H9 (cell line): Measurements from ENCODE around the gene SPATS2. TPM values are rescaled to one million over a fixed set of nuclear protein-coding genes. Genes with fewer than 3 reads are reported as not detected.

Experiments used
- DNase-seq: peaks from one replicate; pipeline ENCODE4 v3.0.0-alpha.2; 2017
- H2AFZ ChIP-seq: one replicate; pipeline ENCODE4 v1.6.1; 2013; ENCODE audit warnings: mild to moderate bottlenecking, low read length, control low read depth, moderate library complexity
- H2AK5ac ChIP-seq: 2 replicates; pipeline ENCODE4 v1.6.1; 2013; ENCODE audit warnings: low read length, control low read depth, mixed read lengths; ENCODE audit not compliant: insufficient read length
- H2BK120ac ChIP-seq: one replicate; pipeline ENCODE4 v1.6.1; 2013; ENCODE audit warnings: low read depth, mild to moderate bottlenecking, low read length, control low read depth, inconsistent platforms; ENCODE audit not compliant: poor library complexity, severe bottlenecking
- H2BK12ac ChIP-seq: 2 replicates; pipeline ENCODE4 v1.6.1; 2013; ENCODE audit warnings: low read length, control low read depth, mixed read lengths, low read depth; ENCODE audit not compliant: insufficient read length
- H2BK15ac ChIP-seq: 2 replicates; pipeline ENCODE4 v1.6.1; 2013; ENCODE audit warnings: low read depth, low read length, control low read depth
- H2BK20ac ChIP-seq: one replicate; pipeline ENCODE4 v1.6.1; 2013; ENCODE audit warnings: low read depth, mild to moderate bottlenecking, low read length, control low read depth, inconsistent platforms; ENCODE audit not compliant: poor library complexity, severe bottlenecking
- H2BK5ac ChIP-seq: 2 replicates; pipeline ENCODE4 v1.6.1; 2013; ENCODE audit warnings: low read length, control low read depth, mixed read lengths; ENCODE audit not compliant: insufficient read length
- H3K14ac ChIP-seq: 2 replicates; pipeline ENCODE4 v1.6.1; 2013; ENCODE audit warnings: low read length, control low read depth; ENCODE audit not compliant: insufficient read depth
- H3K18ac ChIP-seq: 2 replicates; pipeline ENCODE4 v1.6.1; 2013; ENCODE audit warnings: low read depth, mild to moderate bottlenecking, mixed read lengths, low read length, control low read depth; ENCODE audit not compliant: insufficient read length
- H3K23ac ChIP-seq: 2 replicates; pipeline ENCODE4 v1.6.1; 2013; ENCODE audit warnings: low read length, control low read depth, mixed read lengths, low read depth; ENCODE audit not compliant: insufficient read length
- H3K23me2 ChIP-seq: 2 replicates; pipeline ENCODE4 v1.6.1; 2013; ENCODE audit warnings: low read depth, mild to moderate bottlenecking, mixed read lengths, low read length, control low read depth; ENCODE audit not compliant: insufficient read length, poor library complexity, severe bottlenecking
- H3K27ac ChIP-seq: 2 replicates; pipeline ENCODE4 v1.5.1; 2013; ENCODE audit warnings: low read length, control low read depth, mixed read lengths, low read depth; ENCODE audit not compliant: insufficient read length
- H3K27me3 ChIP-seq: 2 replicates; pipeline ENCODE4 v1.6.1; 2013; ENCODE audit warnings: low read length, control low read depth, inconsistent platforms; ENCODE audit not compliant: insufficient read depth
- H3K4ac ChIP-seq: 2 replicates; pipeline ENCODE4 v1.6.1; 2013; ENCODE audit warnings: low read depth, mild to moderate bottlenecking, control low read depth, inconsistent platforms, low read length, moderate library complexity
- H3K4me1 ChIP-seq: 2 replicates; pipeline ENCODE4 v1.6.1; 2013; ENCODE audit warnings: low read length, control low read depth, inconsistent platforms; ENCODE audit not compliant: insufficient read depth
- H3K4me2 ChIP-seq: 2 replicates; pipeline ENCODE4 v1.6.1; 2013; ENCODE audit warnings: low read length, control low read depth, mixed read lengths; ENCODE audit not compliant: insufficient read length, insufficient read depth
- H3K56ac ChIP-seq: 2 replicates; pipeline ENCODE4 v1.6.1; 2013; ENCODE audit warnings: low read depth, mild to moderate bottlenecking, mixed read lengths, low read length, control low read depth; ENCODE audit not compliant: insufficient read length
- H3K79me1 ChIP-seq: 2 replicates; pipeline ENCODE4 v1.6.1; 2013; ENCODE audit warnings: low read depth, mild to moderate bottlenecking, moderate library complexity, low read length, control low read depth, inconsistent platforms; ENCODE audit not compliant: insufficient read depth, poor library complexity, severe bottlenecking
- H3K79me2 ChIP-seq: 2 replicates; pipeline ENCODE4 v1.6.1; 2013; ENCODE audit warnings: low read length, control low read depth, inconsistent platforms; ENCODE audit not compliant: insufficient read depth
- H3K9ac ChIP-seq: 2 replicates; pipeline ENCODE4 v1.6.1; 2013; ENCODE audit warnings: low read length, control low read depth, mixed read lengths; ENCODE audit not compliant: insufficient read length; ENCODE audit errors: extremely low read depth
- H3K9me3 ChIP-seq: one replicate; pipeline ENCODE4 v1.6.1; 2013; ENCODE audit warnings: low read depth, low read length, inconsistent platforms; ENCODE audit not compliant: control insufficient read depth
- H3T11ph ChIP-seq: one replicate; pipeline ENCODE4 v1.6.1; 2013; ENCODE audit warnings: mild to moderate bottlenecking, low read length, control low read depth, inconsistent platforms
- H4K20me1 ChIP-seq: one replicate; pipeline ENCODE4 v1.6.1; 2013; ENCODE audit not compliant: control insufficient read depth, insufficient read length, insufficient read depth
- H4K5ac ChIP-seq: 2 replicates; pipeline ENCODE4 v1.6.1; 2013; ENCODE audit warnings: low read depth, mild to moderate bottlenecking, mixed read lengths, low read length, control low read depth; ENCODE audit not compliant: insufficient read length
- H4K8ac ChIP-seq: replicated peaks from 2 replicates; pipeline ENCODE4 v1.6.1; 2013; ENCODE audit warnings: low read length, control low read depth, mixed read lengths, low read depth; ENCODE audit not compliant: insufficient read length
- H4K91ac ChIP-seq: 2 replicates; pipeline ENCODE4 v1.6.1; 2013; ENCODE audit warnings: low read depth, mild to moderate bottlenecking, moderate library complexity, mixed read lengths, low read length, control low read depth; ENCODE audit not compliant: insufficient read length
- H3K27ac Mint-ChIP-seq, 3 experiments: 2 replicates in 2 of 3; 3 replicates in 1 of 3; pipeline ENCODE4 v1.8.0; 2020 to 2021; ENCODE audit warnings: mixed read lengths in 3 of 3, mild to moderate bottlenecking in 1 of 3, moderate library complexity in 1 of 3
- H3K27me3 Mint-ChIP-seq: 2 replicates; pipeline ENCODE4 v1.8.0; 2021; ENCODE audit warnings: low read depth, mild to moderate bottlenecking, moderate library complexity, mixed read lengths
- H3K36me3 Mint-ChIP-seq, 3 experiments: 2 replicates in 2 of 3; 3 replicates in 1 of 3; pipeline ENCODE4 v1.8.0; 2020 to 2021; ENCODE audit warnings: low read depth in 3 of 3, mixed read lengths in 3 of 3; ENCODE audit not compliant: insufficient read depth in 1 of 3
- H3K4me1 Mint-ChIP-seq, 2 experiments: 2 replicates each; pipeline ENCODE4 v1.8.0; 2020; ENCODE audit warnings: mixed read lengths in 2 of 2
- H3K4me3 Mint-ChIP-seq, 2 experiments: 2 replicates in 1 of 2; 3 replicates in 1 of 2; pipeline ENCODE4 v1.8.0; 2020 to 2021; ENCODE audit warnings: mild to moderate bottlenecking in 2 of 2, mixed read lengths in 2 of 2, moderate library complexity in 1 of 2
- H3K9me3 Mint-ChIP-seq, 2 experiments: 2 replicates in 1 of 2; 3 replicates in 1 of 2; pipeline ENCODE4 v1.8.0; 2020; ENCODE audit warnings: mild to moderate bottlenecking in 2 of 2, mixed read lengths in 2 of 2, moderate library complexity in 1 of 2
- WGBS: extraction: QIAGEN DNeasy Blood & Tissue Kit; methylation state at CpG from one replicate; pipeline ENCODE4 v1.1.7; 2013; ENCODE audit warnings: missing lambda C conversion rate, low lambda C conversion rate, mixed read lengths; ENCODE audit not compliant: insufficient read length; ENCODE audit errors: extremely low coverage; 5-methylcytosine and 5-hydroxymethylcytosine counted together
- total RNA-seq: library from RNA; stranded (reverse); gene quantifications from 2 replicates; pipeline ENCODE4 v1.2.1, GENCODE V29; 2021
- TF ChIP-seq, protein P1 (sequence below): fragments of 200-600 bp; sonication (generic); conservative IDR thresholded peaks from 3 replicates; pipeline ENCODE4 v1.8.0; 2021; ENCODE audit warnings: antibody characterized with exemption, mild to moderate bottlenecking

Gene SPATS2
- total RNA-seq, 1 experiment from 2014 or later: 17.1 TPM

DNA sequence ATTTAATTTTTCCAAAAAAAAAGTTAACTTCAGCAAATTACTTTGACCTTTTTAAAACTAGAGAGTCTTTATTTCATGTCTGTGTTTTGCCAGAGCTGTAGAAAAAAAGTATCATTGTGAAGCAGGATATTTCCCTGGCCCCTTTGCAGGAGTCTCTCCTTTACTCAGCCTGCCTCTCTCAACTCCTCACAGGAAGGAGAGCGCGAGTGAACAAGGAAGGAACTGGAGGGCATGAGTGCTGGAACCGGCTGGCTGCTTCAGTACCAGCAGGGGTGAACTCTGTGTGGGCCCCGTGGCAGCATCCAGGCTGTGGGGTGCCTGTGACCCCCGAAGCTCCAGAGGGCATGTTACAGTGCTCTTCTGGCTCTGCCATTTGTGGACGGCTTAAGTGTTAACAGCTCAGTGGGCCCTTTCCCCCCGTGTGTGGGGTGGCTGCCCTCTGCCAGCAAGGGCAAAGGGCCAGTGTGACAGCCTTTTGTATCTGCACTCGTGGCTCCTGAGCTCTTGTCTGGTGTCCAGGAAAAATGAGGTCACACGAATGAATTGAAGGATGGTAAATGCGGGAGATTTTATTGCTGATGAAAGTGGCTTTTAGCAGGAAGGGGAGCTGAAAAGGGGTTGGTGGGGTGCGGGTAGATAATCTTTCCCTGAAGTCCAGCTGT, 95.0 kb downstream of the SPATS2 start:
- no peak overlapping the region for H3K4me2 ChIP-seq
- DNase-seq: no peak
- H3K27me3 ChIP-seq: no peaks in the 10 kb centered on the region
- no CpG with 5 or more reads among the region's 11 CpGs for WGBS
- H3K23me2 ChIP-seq: no peaks in the 10 kb centered on the region
- no peak overlapping the region for H2AK5ac ChIP-seq
- H3K79me2 ChIP-seq: no peaks in the 10 kb centered on the region
- no peak overlapping the region for H3K56ac ChIP-seq
- no peak overlapping the region for H2BK120ac ChIP-seq
- no peak overlapping the region for H2BK20ac ChIP-seq
- H4K20me1 ChIP-seq: no peaks in the 10 kb centered on the region
- no peak overlapping the region for H3K14ac ChIP-seq
- H3T11ph ChIP-seq: no peak overlapping the region
- H2AFZ ChIP-seq: no peak overlapping the region
- no peak overlapping the region for H3K27ac ChIP-seq
- no peak overlapping the region for H4K5ac ChIP-seq
- no peak overlapping the region for H3K9ac ChIP-seq
- Mint-ChIP-seq H3K36me3 (peaks cover 6 to 11% (median 8%) of the 10 kb centered on the region in 3 experiments; a peak in 6 of 7 replicates), H3K4me3 (no peak overlapping the region), H3K27me3 (no peaks in the 10 kb centered on the region), H3K27ac (no peak overlapping the region), H3K4me1 (peaks cover 4% of the 10 kb centered on the region in 2 experiments; a peak in 1 of 4 replicates), H3K9me3 (no peaks in the 10 kb centered on the region)
- TF ChIP-seq, protein P1, sequence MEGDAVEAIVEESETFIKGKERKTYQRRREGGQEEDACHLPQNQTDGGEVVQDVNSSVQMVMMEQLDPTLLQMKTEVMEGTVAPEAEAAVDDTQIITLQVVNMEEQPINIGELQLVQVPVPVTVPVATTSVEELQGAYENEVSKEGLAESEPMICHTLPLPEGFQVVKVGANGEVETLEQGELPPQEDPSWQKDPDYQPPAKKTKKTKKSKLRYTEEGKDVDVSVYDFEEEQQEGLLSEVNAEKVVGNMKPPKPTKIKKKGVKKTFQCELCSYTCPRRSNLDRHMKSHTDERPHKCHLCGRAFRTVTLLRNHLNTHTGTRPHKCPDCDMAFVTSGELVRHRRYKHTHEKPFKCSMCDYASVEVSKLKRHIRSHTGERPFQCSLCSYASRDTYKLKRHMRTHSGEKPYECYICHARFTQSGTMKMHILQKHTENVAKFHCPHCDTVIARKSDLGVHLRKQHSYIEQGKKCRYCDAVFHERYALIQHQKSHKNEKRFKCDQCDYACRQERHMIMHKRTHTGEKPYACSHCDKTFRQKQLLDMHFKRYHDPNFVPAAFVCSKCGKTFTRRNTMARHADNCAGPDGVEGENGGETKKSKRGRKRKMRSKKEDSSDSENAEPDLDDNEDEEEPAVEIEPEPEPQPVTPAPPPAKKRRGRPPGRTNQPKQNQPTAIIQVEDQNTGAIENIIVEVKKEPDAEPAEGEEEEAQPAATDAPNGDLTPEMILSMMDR: no peak
- no peaks in the 10 kb centered on the region for H3K79me1 ChIP-seq
- H4K8ac ChIP-seq: no peak overlapping the region
- no peaks in the 10 kb centered on the region; the same call in 1 of the 2 replicates for H3K4me1 ChIP-seq
- H3K23ac ChIP-seq: no peak overlapping the region
- no peak overlapping the region for H3K18ac ChIP-seq
- H2BK5ac ChIP-seq: no peak overlapping the region
- H3K9me3 ChIP-seq: no peaks in the 10 kb centered on the region
- no peak overlapping the region for H2BK12ac ChIP-seq
- H4K91ac ChIP-seq: no peak overlapping the region
- no peak overlapping the region for H3K4ac ChIP-seq
- H2BK15ac ChIP-seq: no peak overlapping the region
